Fibroblast of lung (primary cell): Measurements from ENCODE around the gene STAT4.

ENCODE experiments used
- CTCF ChIP-seq, 2 donors: IDR thresholded peaks in 1 of 2; conservative IDR thresholded peaks in 1 of 2; 1 replicate in 1 of 2; 2 replicates in 1 of 2; pipeline ENCODE4 v1.5.1; 2011 to 2012; ENCODE audit warnings: low read length in 2 of 2, control low read depth in 1 of 2, inconsistent platforms in 1 of 2, low read depth in 1 of 2, mild to moderate bottlenecking in 1 of 2
- EZH2 ChIP-seq: IDR thresholded peaks from 2 replicates; pipeline ENCODE4 v1.5.1; 2012; ENCODE audit warnings: low read length, control low read depth, mild to moderate bottlenecking; ENCODE audit errors: missing control alignments

GRCh38 chr2:191198271-191198670, 47.5 kb upstream of the STAT4 start:
- no peak for TF ChIP-seq CTCF (conservative IDR thresholded peaks at IDR 0.05 in 1 of 2, IDR thresholded peaks at IDR 0.05 in 1 of 2; ENCODE audit: low read depth in 1 of 2, low read length in 2 of 2)
- no peak for TF ChIP-seq EZH2
